SU-DHL-6 (cell line): ENCODE results near the gene MRPL39.

Experiments
- CTCF ChIP-seq: fragments of 200-600 bp; sonication (generic); IDR thresholded peaks from one replicate; pipeline ENCODE4 v1.5.1; 2017; ENCODE audit warnings: antibody characterized with exemption, mild to moderate bottlenecking, low read length, moderate library complexity; ENCODE audit not compliant: insufficient read depth, poor library complexity, severe bottlenecking
- EZH2phosphoT487 ChIP-seq: fragments of 200-600 bp; sonication (generic), shearing (Covaris generic); conservative IDR thresholded peaks from 2 replicates; pipeline ENCODE4 v1.6.1; 2018; ENCODE audit warnings: mild to moderate bottlenecking, antibody characterized with exemption, low read length, moderate library complexity, mixed read lengths

GRCh38 chr21:25568246-25568645 is 39.0 kb downstream of the MRPL39 start:
- TF ChIP-seq CTCF (no peak), EZH2phosphoT487 (no peak)
